ENCODE measurements around the gene UPK1A.
"Not testable (repeated sequence)": the region's sequence is repeated elsewhere in the genome, so short reads cannot be mapped to it uniquely, and the experiment has no call there.

UPK1A gene

GRCh38 chr19:35718345-35719041 is 52.2 kb downstream of the UPK1A start:
- DNase-seq, result no peak

- DNase-seq, result no peak
These were observed 53.3 kb downstream of the UPK1A start for GRCh38 chr19:35719402-35720162.

GRCh38 chr19:35720163-35720524 is 53.8 kb downstream of the UPK1A start:
- DNase-seq, result no peak

GRCh38 chr19:35720648-35721047 is 54.3 kb downstream of the UPK1A start:
- no peak for DNase-seq

GRCh38 chr19:35721374-35721773 is 55.1 kb downstream of the UPK1A start:
- no peak for DNase-seq

GRCh38 chr19:35722461-35722860 is 56.1 kb downstream of the UPK1A start:
- no peak for DNase-seq

GRCh38 chr19:35722897-35723296 is 56.6 kb downstream of the UPK1A start:
- no peak for DNase-seq

GRCh38 chr19:35723671-35724070 is 57.4 kb downstream of the UPK1A start:
- DNase-seq, result no peak

- not testable (repeated sequence) for DNase-seq
These were observed 57.8 kb downstream of the UPK1A start for GRCh38 chr19:35724132-35724531.

GRCh38 chr19:35724560-35724959 is 58.2 kb downstream of the UPK1A start:
- DNase-seq, result no peak

GRCh38 chr19:35725216-35725861 is 59.0 kb downstream of the UPK1A start:
- no peak for DNase-seq

- no peak for DNase-seq
These were observed 61.0 kb downstream of the UPK1A start for GRCh38 chr19:35727053-35727955.

Measured in activated T-cell treated with anti-CD3 and anti-CD28 coated beads, Interleukin-2, amount 50 U/mL, for 1 hour (primary cell).